Fibroblast of upper back skin (primary cell): ENCODE results near the gene PIAS1.
"Not testable (repeated sequence)": the region's sequence is repeated elsewhere in the genome, so short reads cannot be mapped to it uniquely, and the experiment has no call there.

Source experiments
- DNase-seq: peaks from one replicate; pipeline ENCODE4 v3.0.0-alpha.2; 2013

Gene PIAS1

DNA sequence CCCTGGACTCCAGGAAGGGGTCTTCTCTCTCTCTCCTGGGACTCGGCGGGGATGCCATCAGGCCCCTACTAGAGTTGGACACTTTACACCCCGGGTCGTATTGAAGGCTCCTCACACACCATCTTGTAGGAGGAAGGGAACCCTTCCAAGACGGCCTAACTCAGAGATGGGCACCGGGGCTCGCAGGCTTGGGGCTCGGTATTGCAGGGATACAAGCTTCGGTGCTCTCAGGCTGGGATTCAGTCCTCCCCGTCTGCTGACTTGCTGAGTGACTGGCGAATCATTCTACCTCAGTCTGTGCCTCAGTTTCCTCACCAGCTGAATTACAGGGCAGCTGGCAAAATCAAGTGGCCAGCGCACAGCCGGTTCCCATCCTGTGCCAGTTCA, 151.4 kb downstream of the PIAS1 start:
- DNase-seq, result no peak

DNA sequence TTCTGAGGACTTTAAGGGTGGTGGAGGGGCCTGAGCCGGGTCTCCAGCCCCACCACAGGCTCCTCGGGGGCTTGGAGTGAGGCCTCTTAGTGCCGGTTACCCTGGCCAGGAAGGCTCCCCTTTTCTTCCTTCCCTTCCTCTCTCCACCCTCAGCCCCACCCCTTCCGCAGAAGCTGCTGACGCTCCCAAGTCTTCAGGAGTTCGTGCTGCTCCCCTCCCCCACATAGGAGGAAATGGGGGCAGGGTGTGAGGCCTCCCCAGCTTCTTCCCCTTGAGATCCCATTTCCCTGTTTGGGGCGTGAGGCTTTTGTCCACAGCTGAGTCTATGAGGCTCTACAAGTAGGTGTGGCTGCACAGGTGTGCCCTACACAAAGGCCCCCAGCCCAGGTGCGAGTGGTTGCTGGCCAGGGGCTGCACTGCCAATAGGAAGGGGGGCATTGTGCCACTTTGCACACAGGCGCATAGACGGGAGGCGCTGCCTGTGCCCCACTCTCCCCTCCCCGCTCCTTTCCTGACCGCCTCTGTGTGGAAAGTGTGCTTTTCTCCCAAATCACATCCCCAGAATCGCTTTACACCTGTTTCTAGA, 151.9 kb downstream of the PIAS1 start:
- DNase-seq, result no peak

DNA sequence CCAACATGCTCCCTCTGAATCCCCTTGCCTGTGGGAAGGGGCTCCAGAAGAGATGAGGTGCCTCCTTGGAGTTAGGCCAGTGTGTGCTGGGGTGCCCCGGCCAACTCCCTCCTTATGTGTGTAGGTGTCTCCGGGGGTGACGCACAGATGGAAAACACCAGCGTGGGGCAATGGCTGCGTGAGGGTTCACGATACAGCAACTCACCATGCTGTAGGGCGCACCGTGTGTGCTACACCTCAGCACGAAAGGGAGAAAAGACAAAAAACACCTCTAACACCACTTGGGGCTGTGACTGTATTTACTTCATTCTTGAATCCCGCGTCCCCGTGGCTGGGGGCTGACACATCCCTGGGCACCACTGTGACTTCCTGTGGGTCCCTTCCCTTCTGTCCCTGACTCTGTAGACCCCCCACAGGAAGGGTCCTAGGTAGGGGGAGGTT, 152.6 kb downstream of the PIAS1 start:
- DNase-seq, result no peak

DNA sequence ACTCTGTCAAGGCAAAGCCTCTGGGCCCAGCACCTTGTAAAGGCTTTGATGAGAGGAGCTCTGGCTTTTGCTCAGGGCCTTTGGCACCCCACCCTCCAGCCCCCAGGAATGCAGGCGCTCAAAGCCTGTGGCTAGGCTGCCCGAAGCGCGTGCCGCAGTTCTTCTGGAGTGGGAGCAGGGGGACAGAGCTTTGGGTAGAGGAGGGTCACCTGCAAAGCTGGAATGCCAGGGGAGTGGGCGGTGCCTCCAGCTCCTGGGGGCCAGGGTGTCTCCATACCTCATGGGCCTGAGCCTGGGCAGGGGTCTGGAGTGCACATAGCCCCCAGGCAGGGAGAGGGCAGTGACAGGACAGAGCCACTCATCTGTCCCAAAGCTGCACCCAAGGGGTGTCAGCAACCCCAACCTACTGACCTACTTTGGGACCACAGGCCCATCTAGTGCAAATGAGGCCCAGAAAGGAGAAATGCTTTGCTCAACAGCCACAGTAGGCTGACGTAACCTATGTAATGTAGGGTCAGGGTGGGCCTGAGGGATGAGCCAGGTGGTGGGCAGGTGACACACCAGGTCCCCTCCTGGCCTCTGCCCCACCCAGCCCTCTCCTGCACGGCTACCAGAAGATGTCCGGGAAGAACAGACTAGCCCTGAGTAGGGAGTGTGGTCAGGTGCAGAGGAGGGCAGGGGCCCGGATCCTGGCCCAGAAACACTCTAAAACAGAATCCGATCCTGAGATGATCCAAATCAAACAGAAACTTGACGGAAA, 153.2 kb downstream of the PIAS1 start:
- DNase-seq, result no peak

DNA sequence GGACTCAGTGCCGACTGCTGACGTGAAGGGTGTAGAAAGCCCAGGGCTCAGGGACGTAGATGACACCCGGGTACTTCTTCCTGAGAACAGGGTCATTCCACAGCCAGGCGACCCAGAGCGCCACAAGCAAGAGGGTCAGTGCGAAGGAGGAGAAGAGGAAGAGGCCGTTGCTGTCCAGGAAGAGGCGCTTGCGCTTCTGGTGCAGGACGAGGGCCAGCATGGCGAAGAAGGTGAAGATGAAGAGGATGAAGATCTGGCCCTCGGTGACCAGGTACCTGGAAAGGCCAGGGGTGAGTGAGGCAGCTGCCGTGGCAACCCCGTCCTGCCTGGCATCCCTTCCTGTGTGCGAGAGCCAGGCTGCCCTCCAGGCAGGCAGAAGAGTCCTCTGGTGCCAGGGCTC, 154.0 kb downstream of the PIAS1 start:
- no peak for DNase-seq

DNA sequence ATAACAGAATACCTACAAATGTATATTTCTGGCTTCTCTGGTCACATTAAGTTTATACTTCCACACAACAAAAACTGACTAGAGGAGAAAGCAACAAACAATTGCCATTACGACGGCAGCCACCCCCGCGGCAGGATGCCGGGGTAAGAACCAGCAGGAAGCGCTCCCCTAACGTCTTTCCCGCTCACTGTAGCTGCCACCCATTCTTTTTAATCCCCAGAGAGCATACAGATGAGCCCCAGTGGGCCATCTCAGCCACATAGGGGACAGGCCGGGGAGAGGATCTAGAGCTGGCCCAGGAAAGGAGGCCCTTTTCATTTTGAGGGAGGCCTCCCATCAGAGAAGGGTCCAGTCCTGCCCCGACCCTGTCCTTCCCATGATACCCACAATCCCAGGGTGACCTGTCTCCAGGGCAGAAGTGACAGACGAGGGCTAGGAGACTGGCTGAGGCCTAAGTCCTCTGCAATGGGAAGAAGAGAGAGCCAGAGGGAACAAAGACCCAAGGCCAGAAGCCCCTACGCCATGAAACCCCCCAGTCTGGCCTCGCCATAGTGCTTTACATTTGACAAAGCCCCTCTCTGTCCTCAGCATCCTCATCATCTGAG, 154.6 kb downstream of the PIAS1 start:
- no peak for DNase-seq

DNA sequence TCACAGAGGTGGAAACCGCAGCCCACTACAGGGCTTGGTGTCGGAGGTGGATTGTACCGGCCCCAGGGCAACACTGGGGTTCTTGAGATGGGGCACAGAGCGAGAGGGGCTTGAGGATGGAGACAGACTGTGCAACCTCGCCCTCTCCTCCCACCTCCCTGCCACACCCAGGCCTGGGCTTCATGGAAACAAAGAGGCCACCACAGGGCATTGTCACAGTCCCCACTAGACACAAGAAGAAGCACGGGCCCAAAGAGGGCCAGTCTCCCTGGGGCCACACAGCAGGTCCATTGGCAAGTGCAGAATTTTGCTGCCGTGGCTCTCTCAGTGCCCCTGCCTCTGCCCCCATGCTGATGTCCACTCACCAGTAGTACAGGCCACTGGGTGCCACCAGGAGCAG, 155.2 kb downstream of the PIAS1 start:
- DNase-seq, result no peak

DNA sequence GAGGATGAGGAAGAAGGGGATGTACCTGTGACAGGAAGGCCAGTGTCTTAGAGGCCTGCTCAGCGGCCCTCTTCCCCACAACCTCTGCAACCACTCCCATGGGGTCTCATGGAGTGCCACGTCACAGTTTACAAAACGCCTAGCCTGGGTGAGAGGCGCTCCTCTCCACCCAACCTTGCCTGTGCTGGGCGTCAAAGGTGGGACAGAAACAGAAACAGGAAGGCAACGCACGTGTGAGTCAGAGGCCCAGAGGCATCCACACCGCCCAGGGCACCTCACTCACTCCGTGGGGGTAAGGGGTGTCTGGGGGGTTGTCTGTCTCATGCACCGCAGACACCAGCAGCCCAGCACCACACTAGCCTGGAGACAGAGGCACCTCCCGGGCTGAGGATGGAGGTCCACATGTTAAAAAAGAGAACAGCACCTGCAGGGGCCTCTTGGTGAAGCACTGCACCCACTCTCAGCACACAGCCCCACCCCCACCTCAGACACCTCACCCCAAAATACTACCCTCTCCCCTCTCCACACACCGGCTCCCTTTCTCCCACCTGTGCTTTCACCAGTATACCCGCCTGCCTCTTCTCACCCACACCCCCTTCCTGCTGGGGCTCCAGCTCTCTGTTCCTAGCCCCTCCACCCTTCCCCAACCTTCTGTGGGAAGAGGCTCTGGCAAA, 155.8 kb downstream of the PIAS1 start:
- no peak for DNase-seq

DNA sequence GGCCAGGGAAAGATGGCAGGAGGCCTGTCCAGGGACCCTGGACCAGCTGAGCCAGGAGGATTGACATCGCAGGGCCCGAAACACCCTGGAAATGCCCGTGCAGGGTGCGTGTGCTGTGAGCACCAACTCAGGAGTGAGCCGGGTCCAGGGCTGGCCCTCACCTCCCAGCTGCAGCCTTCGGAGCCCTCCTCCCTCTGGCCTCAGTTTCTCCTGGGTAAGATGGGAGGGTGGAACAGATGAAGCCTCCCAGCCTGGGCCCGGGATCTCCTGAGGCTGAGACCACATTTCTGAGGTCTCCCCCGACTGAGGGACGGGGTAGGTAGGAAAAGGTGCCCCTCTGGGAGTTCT, 156.3 kb downstream of the PIAS1 start:
- DNase-seq, result no peak

DNA sequence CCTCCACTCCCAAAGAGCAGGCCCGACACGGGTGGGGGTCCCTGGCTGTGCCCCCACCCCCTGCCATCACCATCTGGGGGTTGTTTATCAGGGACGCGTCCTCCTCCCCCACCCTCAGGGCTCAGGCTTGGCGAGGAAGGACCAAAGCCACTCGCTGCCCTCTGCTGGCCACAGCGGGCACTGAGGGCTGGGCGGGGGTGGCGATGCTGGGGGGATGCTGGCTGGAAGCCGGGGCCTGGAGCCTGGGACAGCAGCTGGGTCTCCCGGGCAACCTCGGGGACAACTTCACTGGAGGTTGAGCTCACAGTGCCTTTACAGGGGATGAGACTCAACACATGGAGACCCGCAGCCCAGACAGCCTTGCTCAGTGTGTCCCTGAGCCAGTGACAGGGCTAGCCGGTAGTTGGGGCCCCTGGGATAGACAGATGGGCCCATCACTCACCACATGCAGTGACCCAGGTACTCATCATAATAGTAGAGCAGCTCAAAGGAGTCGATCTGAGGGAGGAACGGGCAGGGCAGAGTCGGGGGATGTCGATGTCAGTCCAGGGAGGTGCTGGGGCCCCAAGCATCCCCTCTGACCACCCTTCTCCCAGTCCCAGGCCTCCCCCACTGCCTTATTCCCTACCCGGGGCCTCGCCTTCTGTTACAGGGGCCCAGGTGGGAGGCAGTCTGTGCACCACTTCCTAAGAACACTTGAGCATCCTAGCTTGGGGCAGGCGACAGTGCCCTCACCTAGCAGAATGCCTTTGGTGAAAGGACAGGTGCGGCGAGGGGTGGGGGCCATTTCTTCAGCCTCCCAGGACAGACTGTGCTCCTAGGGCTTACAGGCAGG, 156.9 kb downstream of the PIAS1 start:
- peak; percentile 54 for DNase-seq

DNA sequence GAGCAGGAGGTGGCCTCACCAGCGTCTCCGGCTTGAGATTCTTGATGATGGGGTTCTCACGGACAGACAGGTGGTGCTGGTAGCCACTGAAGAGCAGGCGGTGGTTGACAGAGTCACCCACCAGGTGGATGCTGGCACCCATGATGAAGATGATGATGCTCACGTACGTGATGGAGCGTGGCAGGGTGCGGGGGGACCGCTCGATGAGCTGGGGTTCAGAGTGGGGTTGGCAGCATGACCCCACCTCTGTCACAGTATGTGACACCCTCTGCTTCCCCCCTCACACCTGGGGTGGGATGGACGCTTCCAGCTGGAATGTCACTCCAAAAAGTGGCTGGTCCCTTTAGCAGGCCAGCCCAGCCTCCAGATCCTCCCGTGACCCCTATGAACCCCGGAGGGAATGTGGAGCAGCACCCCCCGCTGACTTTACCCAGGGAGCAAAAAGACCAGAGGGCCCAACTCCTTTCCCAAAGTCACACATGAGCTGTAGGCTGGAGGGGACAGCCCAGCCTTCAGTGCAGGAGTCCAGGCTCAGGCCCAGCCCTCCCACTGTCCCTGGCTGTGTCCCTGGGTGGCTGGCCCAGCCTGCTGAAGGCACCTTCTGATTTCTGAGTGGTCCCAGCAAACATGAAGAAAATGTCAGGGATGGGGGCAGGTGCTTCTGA, 157.7 kb downstream of the PIAS1 start:
- DNase-seq, result no peak

DNA sequence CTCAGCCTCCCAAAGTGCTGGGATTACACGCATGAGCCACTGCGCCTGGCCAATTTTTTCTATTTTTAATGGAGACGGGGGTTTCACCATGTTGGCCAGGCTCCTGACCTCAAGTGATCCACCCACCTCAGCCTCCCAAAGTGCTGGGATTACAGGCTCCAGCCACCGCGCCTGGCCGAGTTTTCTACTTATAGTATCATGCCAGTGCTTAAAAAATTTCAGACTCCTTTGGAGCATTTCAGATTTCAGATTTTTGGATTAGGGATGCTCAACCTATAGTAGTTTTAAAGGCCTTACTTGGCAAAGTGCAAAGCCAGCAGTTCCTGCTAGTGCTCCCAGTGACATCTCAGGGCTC, 159.4 kb downstream of the PIAS1 start:
- not testable (repeated sequence) for DNase-seq

DNA sequence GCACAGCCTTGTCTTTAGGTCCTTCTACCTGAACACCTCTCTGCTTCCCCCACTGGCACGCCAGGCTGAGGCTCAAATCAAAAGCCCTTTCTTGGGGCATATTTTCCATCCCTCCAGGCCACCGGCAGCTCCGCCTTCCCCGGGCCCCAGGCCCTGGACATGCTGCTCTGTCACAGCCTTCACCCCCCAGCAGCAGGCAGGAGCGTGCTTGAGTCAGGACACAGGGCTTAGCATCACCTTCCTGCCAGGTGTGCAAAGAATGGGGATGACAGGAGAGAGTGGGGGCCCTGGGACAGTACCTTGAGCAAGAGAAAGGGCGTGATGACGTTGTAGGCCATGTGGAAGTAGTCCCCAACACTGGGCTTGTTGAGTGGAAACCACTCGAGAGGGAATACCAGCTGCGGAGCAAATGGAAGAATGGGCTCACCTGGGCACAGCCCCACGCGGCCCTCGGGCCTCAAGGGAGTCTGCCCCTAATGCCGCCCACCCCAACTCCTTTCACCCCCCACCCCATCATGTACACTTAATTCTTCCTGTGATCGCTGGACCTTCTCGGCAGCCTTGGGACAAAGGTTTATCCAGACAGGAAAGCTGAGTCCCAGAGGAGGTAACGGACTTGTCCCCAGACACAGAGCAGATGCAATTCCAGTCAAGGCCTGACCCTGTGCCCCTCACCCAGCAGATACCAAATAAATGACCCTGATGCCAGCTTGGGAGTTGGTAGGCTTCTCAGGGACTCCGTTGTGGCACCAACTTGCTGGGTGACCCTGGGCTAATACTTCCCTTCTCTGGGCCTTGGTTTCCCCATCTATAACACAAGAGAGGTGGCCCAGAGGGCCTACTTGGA, 160.1 kb downstream of the PIAS1 start:
- no peak for DNase-seq

DNA sequence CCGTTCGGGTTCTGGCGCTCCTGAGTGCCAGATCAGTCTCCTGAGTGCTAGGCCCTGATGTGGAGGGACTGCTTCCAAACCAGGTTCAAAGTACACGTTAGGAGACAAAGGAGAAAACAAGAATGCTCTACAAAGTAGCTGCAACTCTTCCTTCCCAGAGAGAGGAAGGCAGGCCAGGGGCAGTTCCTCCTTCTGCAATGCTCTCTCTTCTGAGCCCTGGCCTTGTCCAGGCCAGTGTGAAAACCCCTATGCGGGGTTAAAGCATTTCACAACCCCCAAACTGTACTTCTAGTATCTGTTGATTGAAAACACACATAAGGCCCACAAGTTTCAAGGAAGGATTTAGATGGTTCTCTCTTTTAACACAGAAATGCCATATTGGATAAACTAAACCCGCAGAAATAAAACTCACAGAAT, 160.7 kb downstream of the PIAS1 start:
- no peak for DNase-seq

DNA sequence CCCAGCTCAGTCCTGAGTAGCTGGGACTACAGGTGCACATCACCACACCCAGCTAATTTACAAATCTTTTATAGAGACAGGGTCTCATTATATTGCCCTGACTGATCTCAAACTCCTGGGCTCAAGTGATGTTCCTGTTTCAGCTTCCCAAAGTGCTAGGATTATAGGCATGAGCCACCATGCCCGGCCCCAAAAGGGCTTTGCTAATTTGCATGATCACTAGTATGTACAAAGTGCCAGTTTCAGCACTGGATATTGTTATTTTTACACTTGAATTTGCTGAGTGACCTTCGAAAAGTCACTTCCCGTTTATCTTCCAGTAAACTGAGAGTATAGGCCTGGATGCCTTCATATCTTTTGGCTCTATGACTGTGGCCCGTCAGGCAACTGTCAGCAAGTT, 163.2 kb downstream of the PIAS1 start:
- no peak for DNase-seq

DNA sequence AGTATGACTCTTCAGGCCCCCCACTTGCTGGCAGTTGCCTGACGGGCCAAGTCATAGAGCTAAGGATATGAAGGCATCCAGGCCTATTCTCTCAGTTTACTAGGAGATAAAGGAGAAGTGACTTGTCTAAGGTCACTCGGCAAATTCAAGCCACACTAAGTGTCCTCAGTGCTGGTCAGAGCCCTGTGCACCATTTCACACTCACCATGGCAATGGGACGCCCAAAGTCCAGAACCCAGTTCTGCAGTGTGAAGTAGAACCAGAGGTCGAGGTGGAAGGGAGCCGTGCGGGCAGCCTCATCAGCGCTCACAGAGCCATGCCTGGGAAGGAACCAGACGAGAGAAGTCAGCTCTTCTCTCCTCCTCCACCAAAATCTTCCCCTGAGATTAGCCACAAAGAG, 164.2 kb downstream of the PIAS1 start:
- DNase-seq, result no peak

DNA sequence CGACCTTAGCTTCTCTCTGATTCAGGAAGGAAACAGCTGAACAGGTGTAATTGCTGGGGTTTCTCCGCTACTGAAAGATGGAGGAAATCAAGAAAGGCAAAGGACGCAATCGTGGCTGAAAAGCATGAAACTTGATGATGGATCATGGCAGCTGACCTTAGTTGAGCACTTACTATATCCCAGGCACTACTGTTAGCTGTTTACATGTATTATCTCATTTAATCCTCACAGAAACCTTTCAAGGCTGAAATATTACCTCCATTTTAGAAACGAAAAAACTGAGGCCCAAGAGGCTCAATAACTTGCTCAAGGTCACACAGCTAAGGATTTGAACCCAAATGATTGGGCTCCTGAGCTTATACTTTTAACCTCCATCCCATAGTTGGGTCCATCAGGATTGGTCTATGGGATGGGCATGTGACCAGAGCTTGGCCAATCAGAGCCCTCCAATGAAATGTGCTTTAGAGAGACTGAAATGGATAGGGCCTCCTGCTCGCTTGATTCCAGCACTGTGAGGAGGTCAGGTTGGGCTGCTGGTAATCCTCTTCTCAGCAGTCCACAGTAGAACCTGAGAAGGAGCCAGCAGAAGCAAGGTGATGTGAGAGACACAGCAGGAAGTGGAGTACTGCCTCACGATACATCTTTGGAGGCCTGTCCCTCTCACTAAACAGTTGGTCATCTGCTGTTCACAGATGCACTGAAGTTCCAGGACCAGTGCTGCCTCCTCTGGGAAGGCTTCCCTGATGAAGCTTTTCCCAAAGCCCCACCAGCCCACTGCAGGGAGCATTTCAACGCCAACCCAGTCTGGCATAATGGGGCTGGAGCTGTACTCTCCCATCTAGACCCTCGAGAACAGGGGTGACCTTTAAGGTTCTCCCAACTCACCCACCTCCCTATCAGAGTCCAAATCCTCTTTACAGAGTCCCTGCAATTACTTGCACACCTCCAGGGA, 165.0 kb downstream of the PIAS1 start:
- no peak for DNase-seq

DNA sequence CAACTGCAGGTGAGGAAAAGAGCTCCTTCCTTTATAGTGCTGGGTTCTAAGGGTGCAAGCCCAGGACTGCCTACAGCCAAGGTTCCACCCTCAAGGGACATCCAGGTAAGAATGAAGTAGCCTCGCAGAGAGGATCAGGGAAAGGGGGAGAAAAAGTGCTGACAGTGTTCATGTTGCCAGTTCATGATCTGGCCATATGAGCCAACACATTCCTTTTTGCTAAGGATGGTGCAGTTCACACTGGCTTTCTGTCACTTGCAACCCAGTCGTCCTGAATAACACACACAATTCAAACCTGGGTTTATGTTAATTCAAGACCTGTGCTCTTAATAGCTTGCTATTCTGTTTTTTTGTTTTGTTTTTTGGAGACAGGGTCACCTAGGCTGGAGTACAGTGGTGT, 166.4 kb downstream of the PIAS1 start:
- no peak for DNase-seq

DNA sequence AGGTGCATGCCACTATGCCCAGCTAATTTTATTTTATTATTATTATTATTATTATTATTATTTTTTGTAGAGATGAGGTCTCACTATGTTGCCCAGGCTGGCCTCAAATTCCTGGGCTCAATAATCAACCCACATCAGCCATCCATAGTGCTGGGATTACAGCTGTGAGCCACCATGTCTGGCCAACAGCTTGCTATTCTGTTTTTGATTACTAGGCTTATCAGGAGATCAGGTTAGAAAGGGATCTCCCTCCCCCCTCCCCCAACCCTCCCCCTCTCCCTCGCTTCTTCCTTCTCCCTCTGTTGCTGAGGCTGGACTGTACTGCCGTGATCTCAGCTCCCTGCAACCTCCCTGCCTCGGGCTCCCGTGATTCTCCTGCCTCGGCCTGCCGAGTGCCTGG, 166.9 kb downstream of the PIAS1 start:
- DNase-seq, result no peak
